Tibial nerve (tissue), 4 donors: Measurements from ENCODE around the gene CDHR4.

ENCODE experiments used
- CTCF ChIP-seq, 5 experiments: fragments of 200-600 bp in 3 of 5; fragments of 450-650 bp in 2 of 5; sonication (generic) in 3 of 5; IDR thresholded peaks; one replicate each; pipeline ENCODE4 v1.5.1; 2016 to 2019; ENCODE audit warnings: antibody characterized with exemption in 5 of 5, mild to moderate bottlenecking in 3 of 5, moderate library complexity in 2 of 5
- EP300 ChIP-seq, 2 donors: sonication (generic); formaldehyde crosslinking; IDR thresholded peaks; one replicate each; pipeline ENCODE4 v1.6.1; 2017; ENCODE audit warnings: antibody characterized with exemption in 2 of 2, mild to moderate bottlenecking in 1 of 2
- POLR2A ChIP-seq, 2 donors: fragments of 450-650 bp; IDR thresholded peaks; one replicate each; pipeline ENCODE4 v1.6.1; 2017; ENCODE audit warnings: antibody characterized with exemption in 2 of 2, mild to moderate bottlenecking in 2 of 2, moderate library complexity in 2 of 2

- TF ChIP-seq POLR2A (IDR thresholded peaks at IDR 0.05) (no peak), CTCF (IDR thresholded peaks at IDR 0.05) (no peak), EP300 (IDR thresholded peaks at IDR 0.05) (no peak)
Observed at GRCh38 chr3:49845694-49846093, 46.0 kb upstream of the CDHR4 start.
